ENCODE measurements around the gene OARD1.
A peak's percentile ranks its signal among the peaks of the same experiment; 100 is the strongest.
"Not testable (repeated sequence)": the region's sequence is repeated elsewhere in the genome, so short reads cannot be mapped to it uniquely, and the experiment has no call there.

Gene OARD1, protein sequence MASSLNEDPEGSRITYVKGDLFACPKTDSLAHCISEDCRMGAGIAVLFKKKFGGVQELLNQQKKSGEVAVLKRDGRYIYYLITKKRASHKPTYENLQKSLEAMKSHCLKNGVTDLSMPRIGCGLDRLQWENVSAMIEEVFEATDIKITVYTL

DNA sequence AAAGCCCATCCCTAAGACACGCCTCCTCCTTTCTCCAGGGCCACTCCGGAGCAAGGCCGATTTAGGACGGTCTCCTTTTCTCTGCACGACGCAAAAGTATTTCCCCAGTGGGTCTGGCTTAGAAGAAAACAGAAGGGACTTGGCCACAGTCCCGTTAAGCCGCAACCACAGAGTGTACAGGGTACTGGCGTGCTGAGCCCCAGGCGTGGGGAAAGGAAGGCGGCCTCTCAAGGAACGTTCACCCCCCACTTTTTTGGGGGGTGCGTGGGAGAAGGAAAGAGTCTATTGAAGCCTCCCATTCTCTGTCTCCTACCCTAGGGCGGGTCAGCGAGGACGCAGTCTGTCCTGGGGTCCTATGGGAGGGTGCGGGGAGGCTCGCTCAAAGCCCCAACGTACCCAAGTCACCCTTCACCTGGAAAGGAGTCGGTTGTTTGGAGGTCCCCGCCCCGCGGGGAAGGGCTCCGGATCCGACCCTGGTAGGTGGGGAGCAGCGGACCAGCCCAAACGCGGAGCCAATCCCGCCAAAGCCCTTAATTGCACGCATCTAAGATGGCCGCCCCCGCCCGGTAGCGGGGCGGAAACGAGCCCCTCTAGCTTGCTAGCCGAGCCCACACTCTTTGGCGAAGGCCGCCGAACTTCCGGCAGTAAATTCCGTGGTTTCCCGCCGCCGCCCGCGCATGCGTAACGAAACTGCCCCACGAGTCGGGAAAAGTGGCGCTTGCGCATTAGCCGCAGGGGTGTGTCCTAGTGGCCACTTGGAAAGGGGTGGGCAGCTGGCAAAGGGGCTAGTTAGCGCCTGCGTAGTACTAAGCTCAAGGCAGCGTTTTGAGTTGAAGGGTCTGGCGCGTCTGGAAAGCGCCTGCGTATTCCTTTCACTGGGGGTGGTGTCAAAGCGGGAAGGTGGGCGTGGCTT lies at the start of gene OARD1:
TSS of gene OARD1 (minus strand) at position 434 of the 913 bp plus-strand sequence. CDS start 722 bp downstream, outside the sequence.
- DNase-seq: peak; percentile 97

DNA sequence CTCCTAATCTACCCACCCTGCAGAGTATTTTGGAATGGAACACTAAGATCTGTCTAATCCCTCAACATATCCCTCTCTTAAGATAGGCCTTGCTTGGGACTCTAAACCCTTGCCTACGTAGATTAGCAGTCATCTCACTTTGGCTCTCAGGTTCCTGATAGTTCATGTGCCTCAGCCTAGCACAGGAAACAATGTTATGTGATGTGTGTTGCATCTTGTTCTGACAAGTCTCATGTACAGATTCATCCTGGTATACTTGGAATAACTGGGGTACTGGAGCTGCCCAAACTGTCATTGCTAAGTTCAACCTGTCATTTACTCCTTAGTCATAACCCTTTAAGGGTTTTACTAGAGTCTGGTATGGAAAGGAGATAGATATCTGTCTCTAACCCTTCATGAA lies 47.9 kb upstream of the OARD1 start:
- DNase-seq: no peak

DNA sequence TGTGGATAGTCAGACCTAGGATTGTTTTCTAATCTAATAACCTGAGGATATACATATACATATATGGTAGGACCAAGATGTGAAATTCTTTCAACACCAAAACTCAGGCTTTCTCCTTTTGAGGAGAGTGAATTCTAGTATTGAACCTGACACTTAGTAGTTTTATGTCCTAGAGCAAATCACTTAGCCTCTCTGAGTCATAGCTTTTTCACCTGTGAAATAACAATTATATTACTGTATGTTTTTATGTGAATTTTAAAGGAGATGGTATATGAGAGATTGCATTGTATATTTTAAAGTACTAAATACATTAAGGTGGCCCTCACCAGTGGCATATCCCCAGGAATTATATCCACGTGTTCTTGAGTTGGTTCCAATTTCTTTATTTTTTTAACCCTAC lies 47.4 kb upstream of the OARD1 start:
- no peak for DNase-seq

DNA sequence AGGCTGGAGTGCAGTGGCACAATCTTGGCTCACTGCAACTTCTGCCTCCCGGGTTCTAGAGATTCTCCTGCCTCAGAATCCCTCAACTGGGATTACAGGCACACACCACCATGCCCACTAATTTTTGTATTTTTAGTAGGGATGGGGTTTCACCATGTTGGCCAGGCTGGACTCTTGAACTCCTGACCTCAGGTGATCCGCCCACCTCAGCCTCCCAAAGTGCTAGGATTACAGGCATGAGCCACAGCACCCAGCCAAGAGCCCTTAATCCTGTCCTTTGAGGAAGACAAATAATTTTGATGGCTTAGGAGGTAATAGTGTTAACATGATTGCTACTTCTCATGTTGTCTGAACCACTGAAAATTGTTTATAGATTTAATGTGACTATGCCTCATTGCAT lies 42.9 kb upstream of the OARD1 start:
- not testable (repeated sequence) for DNase-seq

DNA sequence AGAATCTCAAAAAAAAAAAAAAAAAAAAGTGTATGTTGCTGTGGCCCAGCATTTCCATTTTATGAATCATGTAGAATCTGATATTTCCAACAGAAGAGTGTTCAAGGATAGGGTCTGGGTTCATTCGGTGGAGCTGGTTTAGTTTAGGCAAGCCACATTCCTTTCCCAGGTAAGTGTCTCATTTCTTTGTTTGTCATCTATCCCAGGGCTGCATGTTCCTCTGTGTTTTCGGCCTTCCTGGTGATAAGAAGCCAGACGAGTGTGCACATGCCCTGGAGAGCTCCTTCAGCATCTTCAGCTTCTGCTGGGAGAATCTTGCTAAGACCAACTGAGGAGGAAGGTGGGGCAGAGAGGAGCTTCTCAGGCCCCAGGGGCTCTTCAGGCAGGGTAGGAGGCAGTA lies 38.9 kb upstream of the OARD1 start:
- no peak for DNase-seq

DNA sequence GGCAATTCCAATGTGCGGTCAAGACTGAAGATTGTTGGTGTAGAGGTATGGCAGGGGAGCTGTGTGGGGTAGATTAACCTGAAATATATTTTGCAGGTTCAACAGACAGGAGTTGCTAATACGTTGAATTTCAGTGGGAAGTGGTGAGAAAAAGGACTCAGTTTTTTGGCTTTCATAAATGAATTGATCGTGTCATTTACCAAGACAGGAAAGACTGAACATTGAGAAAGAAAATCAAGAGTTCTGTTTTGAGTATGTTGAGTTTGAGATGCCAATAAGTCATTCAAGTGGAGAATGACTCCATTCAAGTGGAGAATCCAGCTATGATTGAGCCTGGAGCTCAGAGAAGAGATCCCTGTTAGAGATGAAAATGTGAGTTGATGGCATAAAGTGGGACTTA lies 31.7 kb upstream of the OARD1 start:
- no peak for DNase-seq

DNA sequence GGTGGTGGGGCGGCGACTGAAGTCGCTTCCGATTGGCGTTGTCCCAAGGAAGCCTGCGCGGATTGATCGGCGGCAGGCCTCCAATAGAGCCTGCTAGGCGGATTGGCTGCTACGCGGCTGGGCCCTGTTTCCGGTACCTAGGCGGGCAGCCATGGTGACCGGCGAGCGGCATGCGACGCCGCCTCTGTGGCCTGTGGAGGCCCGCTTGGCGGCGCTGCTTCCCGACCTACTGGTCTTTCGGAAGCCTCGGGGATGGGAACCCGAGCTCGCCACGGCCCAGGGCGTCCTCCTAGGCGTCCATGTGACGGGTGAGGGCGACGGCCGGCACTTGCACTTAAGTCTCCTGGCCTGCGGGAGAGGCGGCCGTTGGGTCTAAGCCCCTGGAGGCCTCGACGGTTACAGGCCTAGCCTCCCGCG lies 28.7 kb upstream of the OARD1 start:
- DNase-seq: no peak

DNA sequence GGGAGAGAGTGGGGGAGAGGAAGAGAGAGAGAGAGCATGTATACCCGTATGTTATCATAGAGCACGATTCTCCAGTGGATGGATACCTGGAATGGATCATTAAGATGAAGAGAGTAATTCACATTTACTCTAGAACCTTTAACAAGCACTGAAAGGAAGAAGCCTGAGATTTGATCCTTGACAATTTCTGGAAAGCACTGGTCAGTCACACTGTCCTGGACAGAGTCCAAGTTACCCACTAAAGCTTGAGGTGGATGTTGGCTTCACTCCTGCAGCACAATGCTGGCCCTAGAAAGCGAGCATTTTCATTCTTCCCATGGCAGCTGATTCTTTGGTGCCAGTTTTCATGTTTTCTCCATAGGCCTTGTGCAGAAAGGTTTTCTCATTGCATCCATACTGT lies 26.2 kb upstream of the OARD1 start:
- no peak for DNase-seq

DNA sequence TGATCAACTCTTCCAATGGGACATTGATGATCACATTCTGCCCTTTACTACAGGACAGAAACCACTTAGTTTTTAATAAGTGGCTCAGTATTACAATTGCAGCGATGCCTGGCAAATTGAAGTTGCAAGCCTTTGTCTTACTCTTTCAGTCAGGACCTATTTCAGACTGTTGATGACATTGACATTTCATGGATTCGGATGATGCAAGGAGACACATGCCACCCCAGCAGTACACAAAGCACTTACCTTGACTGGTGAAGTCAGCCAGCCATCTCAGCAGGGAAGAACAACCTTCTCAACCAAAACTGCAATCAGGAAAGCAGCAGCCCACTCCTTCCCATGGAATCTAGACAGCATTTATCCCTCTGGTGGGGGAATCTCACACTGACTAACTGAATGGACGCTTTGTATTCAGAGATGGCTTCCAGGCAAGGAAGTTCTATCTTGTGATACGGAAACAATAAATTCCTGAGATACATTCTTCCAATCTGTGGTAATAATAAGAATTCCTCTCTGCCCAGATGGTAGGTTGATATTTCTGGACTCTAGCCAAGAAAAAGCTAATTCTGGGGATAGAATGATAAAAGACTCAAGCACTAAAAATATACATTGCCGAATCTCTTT lies 25.4 kb upstream of the OARD1 start:
- no peak for DNase-seq

DNA sequence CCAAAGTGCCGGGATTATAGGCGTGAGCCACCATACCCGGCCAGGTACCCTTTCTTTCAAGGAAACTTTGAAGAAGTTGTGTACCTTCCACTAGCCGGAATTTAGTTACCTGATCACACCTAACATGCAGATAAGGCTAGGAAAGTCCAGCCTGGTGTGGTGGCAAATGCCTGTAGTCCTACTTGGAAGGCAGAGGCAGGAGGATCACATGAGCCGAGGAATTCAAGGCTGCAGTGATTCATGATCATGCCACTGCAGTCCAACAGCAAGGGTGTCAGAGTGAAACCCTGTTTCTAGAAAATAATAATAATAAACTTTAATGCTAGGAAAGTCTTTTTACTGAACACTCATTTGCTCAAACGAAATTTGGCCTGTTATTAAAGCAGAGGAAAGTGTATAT lies 21.6 kb upstream of the OARD1 start:
- DNase-seq: no peak

DNA sequence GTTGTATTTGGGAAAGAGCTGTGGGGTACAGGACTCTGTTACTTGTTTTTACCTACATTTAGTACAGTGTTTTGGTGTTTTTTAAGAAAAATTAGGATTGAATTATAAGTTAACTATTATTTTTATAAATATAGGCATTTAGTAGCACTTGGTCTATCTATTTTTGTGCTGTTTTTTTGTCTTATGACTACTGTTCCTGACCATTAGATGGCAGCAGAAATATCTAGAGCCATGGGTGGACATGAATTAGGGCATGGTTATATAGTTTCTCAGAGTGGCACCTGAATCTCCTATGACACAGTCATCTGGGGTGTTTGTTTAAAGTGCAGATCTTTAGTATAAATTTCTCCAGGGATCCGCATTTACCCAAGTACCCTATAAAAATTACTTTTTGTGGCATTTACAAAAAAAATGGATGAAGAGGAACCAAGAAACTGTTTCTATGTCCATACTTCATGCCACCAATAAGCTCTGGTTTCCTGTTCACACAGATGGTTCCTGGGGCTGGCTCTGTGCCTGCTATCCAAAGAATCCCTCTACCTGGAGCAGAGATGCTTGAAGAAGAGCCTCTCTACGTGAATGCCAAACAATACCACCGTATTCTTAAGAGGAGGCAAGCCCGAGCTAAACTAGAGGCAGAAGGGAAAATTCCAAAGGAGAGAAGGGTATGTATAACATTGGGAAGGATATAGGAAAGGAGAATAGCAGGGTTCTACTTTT lies 20.4 kb upstream of the OARD1 start:
- DNase-seq: no peak

DNA sequence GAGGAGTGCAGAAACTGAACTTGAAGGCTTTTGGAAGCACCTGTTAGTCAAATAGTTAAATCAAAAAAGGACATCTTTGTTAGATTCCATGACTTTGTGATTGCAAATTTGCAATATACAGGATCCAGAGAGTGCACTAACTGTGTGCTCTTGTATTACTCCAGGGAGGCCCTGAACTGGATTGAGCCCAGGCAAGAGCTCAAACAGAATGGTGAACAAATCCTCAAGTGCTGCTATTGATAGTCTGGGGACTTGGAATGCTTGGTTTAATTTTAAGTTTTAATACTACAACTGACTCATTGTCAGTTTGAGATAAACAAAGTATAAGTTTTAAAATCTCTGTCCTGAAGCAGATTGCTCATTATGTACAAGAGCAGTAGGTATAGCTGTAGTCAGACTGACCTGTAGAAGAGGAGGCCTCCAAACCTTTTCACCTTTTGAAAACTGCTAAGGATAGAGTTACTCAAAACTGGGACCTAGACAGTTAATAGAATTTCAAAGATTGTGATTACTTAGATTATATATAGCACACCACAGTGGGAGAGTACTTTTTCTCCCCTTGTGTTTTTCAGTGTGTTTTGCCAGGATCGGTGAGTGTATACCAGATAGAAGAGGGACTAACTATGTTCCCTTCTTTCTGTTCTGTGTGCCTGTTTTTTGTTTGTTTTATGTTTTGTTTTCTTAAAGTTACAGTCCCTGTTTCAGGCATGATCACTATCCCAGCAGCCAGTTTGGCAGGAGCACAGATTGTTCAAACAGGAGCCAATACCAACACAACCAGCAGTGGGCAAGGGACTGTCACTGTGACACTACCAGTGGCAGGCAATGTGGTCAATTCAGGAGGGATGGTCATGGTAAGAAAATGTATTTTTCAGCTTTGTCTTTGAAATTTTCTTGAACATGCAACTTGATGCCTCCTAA lies 18.9 kb upstream of the OARD1 start:
- DNase-seq: no peak

DNA sequence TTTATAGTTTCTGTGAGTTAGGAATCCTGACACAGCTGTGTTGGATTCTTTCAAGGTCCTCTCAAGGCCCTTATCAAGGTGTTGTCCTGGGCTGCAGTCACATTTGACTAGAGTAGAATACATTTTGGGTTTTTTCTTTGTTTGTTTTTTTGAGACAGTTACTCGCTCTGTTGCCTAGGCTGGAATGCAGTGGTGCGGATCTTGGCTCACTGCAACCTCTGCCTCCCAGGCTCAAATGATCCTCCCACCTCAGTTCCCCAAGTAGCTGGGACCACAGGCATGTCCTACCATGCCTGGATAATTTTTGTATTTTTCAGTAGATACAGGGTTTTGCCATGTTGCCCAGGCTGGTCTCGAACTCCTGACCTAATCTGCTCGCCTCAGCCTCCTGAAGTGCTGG lies 16.3 kb upstream of the OARD1 start:
- DNase-seq: no peak

DNA sequence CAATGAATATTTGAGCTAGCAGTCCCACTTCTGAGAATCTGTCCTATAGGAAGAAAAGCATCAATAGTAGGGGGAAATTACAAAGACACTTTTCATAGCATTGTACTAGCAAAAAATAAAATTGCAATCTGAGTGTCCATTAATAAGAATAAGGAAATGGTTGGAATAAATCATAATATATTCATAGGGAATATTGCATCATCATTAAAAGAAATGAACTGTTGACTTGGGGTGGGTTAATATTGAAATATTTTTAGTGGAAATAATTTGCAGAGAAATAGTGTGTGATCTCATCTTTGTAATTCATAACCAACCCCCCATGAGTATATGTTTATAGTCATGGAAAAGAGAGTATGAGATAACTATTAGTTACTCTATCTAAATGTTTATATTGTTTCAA lies 13.0 kb upstream of the OARD1 start:
- no peak for DNase-seq

DNA sequence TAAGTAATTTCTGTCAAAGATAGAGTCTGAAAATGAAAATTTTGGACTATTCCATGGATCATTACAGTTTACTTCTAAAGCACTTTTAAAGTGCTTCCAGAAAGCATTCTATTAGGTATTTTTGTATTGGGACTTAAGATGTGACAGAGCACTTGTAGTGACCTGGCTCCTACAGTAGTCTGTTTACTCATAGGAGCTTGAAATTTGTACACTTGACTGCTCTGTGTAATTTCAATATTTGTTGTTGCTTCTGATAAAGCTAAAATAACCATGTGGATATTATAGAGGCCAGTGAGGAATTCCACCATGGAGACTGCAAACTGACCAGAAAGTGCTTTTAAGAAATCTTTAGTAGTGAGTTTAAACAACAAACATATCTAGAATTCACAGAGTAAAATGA lies 10.9 kb upstream of the OARD1 start:
- no peak for DNase-seq

DNA sequence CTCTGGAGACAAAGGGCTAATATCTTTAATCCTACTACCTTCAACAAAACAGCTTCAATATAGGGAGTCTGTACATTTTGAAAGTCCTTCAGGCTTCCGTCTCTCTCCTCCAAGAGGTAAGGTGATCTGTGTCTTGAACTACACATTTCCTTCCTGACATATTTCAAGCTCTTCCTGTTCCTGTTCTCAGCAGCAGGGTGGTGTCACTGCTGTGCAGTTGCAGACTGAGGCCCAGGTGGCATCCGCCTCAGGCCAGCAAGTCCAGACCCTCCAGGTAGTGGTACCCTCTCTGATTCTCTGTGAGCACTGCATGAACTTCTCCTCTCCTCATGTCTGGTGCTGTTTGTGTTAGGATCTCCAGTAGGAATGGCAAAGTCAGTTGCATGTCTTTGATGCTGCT lies 8.5 kb upstream of the OARD1 start:
- DNase-seq: no peak

DNA sequence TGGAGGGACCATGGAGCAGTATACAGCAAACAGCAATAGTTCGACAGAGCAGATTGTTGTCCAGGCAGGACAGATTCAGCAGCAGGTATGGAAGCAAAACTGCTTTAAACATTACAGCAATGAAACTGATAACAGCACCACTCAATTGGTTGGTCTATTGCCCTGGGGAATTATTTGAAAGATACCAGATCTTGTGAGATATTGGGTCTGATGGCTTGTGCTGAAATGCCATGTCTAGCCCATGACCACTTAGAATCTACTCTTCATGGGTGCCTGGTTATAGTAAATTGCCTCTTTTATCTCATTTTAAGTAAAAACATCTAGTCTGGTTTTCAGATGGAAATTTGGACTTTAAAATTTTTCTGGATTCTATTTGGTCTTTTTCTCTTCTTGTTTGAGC lies 6.9 kb upstream of the OARD1 start:
- DNase-seq: no peak

DNA sequence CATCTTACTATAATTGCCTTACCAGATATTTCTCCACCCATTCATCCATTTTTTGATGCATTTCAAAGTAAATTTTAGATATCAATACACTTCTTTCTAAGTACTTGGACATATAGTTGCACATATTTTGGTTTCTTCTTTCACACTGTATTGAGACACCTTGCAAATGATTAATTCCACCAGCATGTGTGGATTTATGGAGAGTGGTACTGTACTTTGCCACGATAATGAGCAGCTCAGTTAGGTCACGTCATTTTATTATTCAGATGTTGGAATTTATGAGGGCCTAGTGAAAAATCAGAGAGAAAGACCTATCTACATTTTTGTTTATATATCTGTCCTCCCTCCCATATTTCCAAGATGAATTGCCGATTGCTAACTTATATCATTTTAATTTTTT lies 5.9 kb upstream of the OARD1 start:
- DNase-seq: no peak

DNA sequence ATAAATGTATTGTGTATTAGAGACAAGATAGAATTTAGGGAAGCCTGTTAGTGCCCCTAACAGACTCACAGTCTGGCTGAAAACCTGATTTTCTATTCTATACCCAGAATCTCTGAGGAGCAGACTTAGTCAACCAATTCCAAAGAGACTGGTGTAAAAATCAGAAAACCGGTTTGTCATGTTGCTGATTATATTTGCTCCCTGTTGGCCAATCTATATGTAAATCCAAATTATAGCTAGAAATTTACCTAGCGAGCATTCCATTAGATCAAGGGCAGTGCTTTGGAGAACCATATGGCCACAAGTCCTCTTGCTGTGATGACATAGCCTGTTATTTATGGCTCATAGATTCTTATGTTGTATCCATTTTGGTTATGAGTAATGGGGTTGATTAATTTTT lies 5.4 kb upstream of the OARD1 start:
- DNase-seq: no peak

DNA sequence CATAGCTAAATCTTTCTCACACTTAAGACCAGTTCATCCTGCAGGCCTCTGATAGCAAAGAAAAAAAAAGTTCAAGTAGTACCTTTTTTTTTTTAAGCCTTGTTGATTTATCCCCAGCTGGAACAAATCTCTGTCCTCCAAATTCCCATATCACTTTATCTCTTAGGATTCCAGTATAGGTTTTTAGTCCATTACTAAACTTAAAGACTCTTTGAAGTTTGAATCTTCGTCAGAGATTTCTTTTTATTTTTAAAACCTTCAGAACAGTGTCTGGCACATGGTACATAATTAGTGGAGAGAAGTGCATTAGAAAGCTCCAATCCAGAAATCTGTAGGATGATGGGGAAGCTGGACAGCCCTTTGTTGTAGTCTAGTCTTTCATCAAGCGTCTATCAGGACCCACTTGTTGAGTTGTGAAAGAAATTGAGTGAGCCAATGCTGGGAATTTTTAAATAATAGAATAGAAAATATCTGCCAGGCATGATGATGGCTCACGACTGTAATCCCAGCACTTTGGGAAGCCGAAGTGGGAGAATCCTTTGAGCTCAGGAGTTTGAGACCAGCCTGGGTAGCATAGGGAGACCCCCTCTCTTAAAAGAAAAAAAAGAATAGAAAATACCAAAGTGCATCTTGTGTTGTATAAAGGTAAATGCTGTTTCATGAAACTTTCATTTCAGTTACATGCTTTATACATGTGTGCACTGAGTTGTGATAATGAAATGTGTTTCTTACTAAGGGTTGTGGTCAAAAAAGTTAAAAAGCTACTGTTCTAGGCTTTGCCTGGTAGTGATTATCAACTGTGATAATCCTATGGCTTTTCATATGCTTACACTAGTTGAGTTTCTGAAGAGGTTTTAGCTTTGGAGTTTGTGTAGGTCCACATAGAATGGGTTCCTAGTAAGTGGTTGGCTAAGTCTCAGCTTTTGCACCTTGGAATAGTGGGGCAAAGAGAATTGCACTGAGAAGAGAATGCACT lies 3.8 kb upstream of the OARD1 start:
- DNase-seq: no peak
